GM13976 (cell line): Measurements from ENCODE around the gene BCHE.

ENCODE experiments used
- DNase-seq: peaks from one replicate; pipeline ENCODE4 v3.0.0; 2012; ENCODE audit warnings: low spot score
- CTCF ChIP-seq: IDR thresholded peaks from 2 replicates; pipeline ENCODE4 v1.5.1; 2012; ENCODE audit warnings: borderline replicate concordance, mild to moderate bottlenecking; ENCODE audit not compliant: insufficient read depth; ENCODE audit errors: extremely low read depth, missing control alignments, control extremely low read depth
- in situ Hi-C: fragments of 300-500 bp; cut with MboI; formaldehyde crosslinking; loops from one replicate; pipeline ENCODE4 v1.12.0; 2022; ENCODE audit warnings: low sequenced_read_pairs, mixed read lengths, inconsistent platforms; ENCODE audit not compliant: unreplicated experiment

The BCHE gene

GRCh38 chr3:165846056-165846455 lies 8.8 kb upstream of the BCHE start:
- TF ChIP-seq CTCF: no peak
- no peak for DNase-seq
- in situ Hi-C loops: no loop called here

- in situ Hi-C loops: no loop called here
- DNase-seq: no peak
- TF ChIP-seq CTCF: no peak
Observed at GRCh38 chr3:165839296-165840076, 2.3 kb upstream of the BCHE start.

- in situ Hi-C loops: no loop called here
- no peak for TF ChIP-seq CTCF
- no peak for DNase-seq
Observed at GRCh38 chr3:165837801-165838200, 578 bp upstream of the BCHE start.

- no peak for DNase-seq
- in situ Hi-C loops: no loop called here
- no peak for TF ChIP-seq CTCF
Observed at GRCh38 chr3:165835431-165835830, 1.8 kb downstream of the BCHE start.

- no peak for TF ChIP-seq CTCF
- DNase-seq: no peak
- in situ Hi-C loops: no loop called here
Observed at GRCh38 chr3:165830746-165831145, 6.5 kb downstream of the BCHE start.

- DNase-seq: no peak
- in situ Hi-C loops: no loop called here
- TF ChIP-seq CTCF: no peak
Observed at GRCh38 chr3:165827883-165828282, 9.3 kb downstream of the BCHE start.

GRCh38 chr3:165827233-165827632 lies 10.0 kb downstream of the BCHE start:
- in situ Hi-C loops: no loop called here
- TF ChIP-seq CTCF: no peak
- DNase-seq: no peak
